IMR-90 (cell line): ENCODE measurements around the gene ERCC8. TPM values are rescaled to one million over a fixed set of nuclear protein-coding genes. Genes with fewer than 3 reads are reported as not detected.

ENCODE experiments used
- ATAC-seq: fragments of 200-7000 bp; cut with Tn5 transposase; 2 replicates; pipeline ENCODE4 v1.9.1; 2020; ENCODE audit warnings: low read depth, mild to moderate bottlenecking, moderate library complexity
- BruUV-seq: library from RNA; stranded (reverse); fragments of 400-500 nt; replicated peaks from 2 replicates; lab custom pipeline; 2021; lab: Mats Ljungman, UMichigan
- CTCF ChIA-PET: fragments of 300-600 bp; formaldehyde crosslinking; extraction: SDS; loops from one replicate; lab custom pipeline; 2021; ENCODE audit warnings: antibody characterized with exemption; lab: Yijun Ruan, JAX
- POLR2A ChIA-PET: fragments of 300-600 bp; sonication (Branson Sonifier 250); formaldehyde crosslinking; loops from one replicate; lab custom pipeline; 2022; ENCODE audit warnings: antibody characterized with exemption; ENCODE audit not compliant: unreplicated experiment; lab: Charles Lee
- DNase-seq: peaks from one replicate; pipeline ENCODE4 v3.0.0; 2013
- H2AFZ ChIP-seq: replicated peaks from 2 replicates; pipeline ENCODE3; 2013; ENCODE audit warnings: low read length, mild to moderate bottlenecking; ENCODE audit not compliant: poor library complexity
- H2AK5ac ChIP-seq: 2 replicates; pipeline ENCODE4 v1.6.1; 2013; ENCODE audit warnings: low read depth, low read length, inconsistent platforms
- H2AK9ac ChIP-seq: replicated peaks from 2 replicates; pipeline ENCODE3; 2013; ENCODE audit warnings: mild to moderate bottlenecking, low read depth, low read length, moderate library complexity; ENCODE audit not compliant: poor library complexity
- H2BK120ac ChIP-seq: 2 replicates; pipeline ENCODE4 v1.6.1; 2013; ENCODE audit warnings: low read depth, low read length, inconsistent platforms
- H2BK15ac ChIP-seq: 3 replicates; pipeline ENCODE4 v1.6.1; 2013; ENCODE audit warnings: low read depth, low read length, inconsistent platforms
- H2BK20ac ChIP-seq: 2 replicates; pipeline ENCODE4 v1.6.1; 2013; ENCODE audit warnings: low read depth, mild to moderate bottlenecking, inconsistent platforms, low read length, moderate library complexity
- H2BK5ac ChIP-seq: 2 replicates; pipeline ENCODE4 v1.6.1; 2013; ENCODE audit warnings: mild to moderate bottlenecking, low read depth, low read length, inconsistent platforms; ENCODE audit not compliant: poor library complexity, severe bottlenecking
- H3K14ac ChIP-seq: replicated peaks from 2 replicates; pipeline ENCODE4 v1.6.1; 2013; ENCODE audit warnings: low read depth, low read length, inconsistent platforms
- H3K18ac ChIP-seq: 2 replicates; pipeline ENCODE4 v1.6.1; 2013; ENCODE audit warnings: low read depth, low read length, control low read depth
- H3K23ac ChIP-seq: 2 replicates; pipeline ENCODE4 v1.6.1; 2013; ENCODE audit warnings: low read depth, low read length, inconsistent platforms
- H3K27ac ChIP-seq: 2 replicates; pipeline ENCODE4 v1.5.1; 2013; ENCODE audit warnings: mild to moderate bottlenecking, control low read depth, low read length; ENCODE audit not compliant: insufficient read depth
- H3K27me3 ChIP-seq: 2 replicates; pipeline ENCODE4 v1.6.1; 2013; ENCODE audit warnings: low read length; ENCODE audit not compliant: control insufficient read depth, insufficient read depth
- H3K36me3 ChIP-seq: 2 replicates; pipeline ENCODE4 v1.6.1; 2013; ENCODE audit warnings: low read length, mixed read lengths; ENCODE audit not compliant: control insufficient read depth, insufficient read depth
- H3K4ac ChIP-seq: 2 replicates; pipeline ENCODE4 v1.6.1; 2013; ENCODE audit warnings: low read depth, low read length, inconsistent platforms
- H3K4me1 ChIP-seq: 2 replicates; pipeline ENCODE4 v1.6.1; 2013; ENCODE audit warnings: low read length, mixed read lengths; ENCODE audit not compliant: control insufficient read depth, insufficient read depth
- H3K4me2 ChIP-seq: 2 replicates; pipeline ENCODE4 v1.6.1; 2013; ENCODE audit warnings: low read depth, mild to moderate bottlenecking, control low read depth, low read length, moderate library complexity
- H3K4me3 ChIP-seq: 2 replicates; pipeline ENCODE4 v1.5.1; 2013; ENCODE audit warnings: low read depth, mild to moderate bottlenecking, control low read depth, low read length, moderate library complexity; ENCODE audit not compliant: insufficient read depth
- H3K56ac ChIP-seq: 2 replicates; pipeline ENCODE4 v1.6.1; 2013; ENCODE audit warnings: low read length, inconsistent platforms; ENCODE audit not compliant: insufficient read depth; ENCODE audit errors: extremely low read depth
- H3K79me1 ChIP-seq, 2 experiments: 2 replicates each; pipeline ENCODE4 v1.6.1; 2013; ENCODE audit warnings: low read length in 2 of 2, inconsistent platforms in 1 of 2, low read depth in 1 of 2
- H3K9ac ChIP-seq: 2 replicates; pipeline ENCODE4 v1.6.1; 2013; ENCODE audit warnings: low read depth, low read length, control low read depth
- H3K9me1 ChIP-seq: 2 replicates; pipeline ENCODE4 v1.6.1; 2013; ENCODE audit warnings: low read length, inconsistent platforms; ENCODE audit not compliant: insufficient read depth
- H3K9me3 ChIP-seq: 2 replicates; pipeline ENCODE4 v1.6.1; 2013; ENCODE audit warnings: low read length; ENCODE audit not compliant: control insufficient read depth, insufficient read depth
- H4K20me1 ChIP-seq: 2 replicates; pipeline ENCODE4 v1.6.1; 2013; ENCODE audit warnings: low read length, inconsistent platforms; ENCODE audit not compliant: insufficient read depth
- H4K5ac ChIP-seq: 2 replicates; pipeline ENCODE4 v1.6.1; 2013; ENCODE audit warnings: mild to moderate bottlenecking, low read depth, low read length, control low read depth
- H4K8ac ChIP-seq, 2 experiments: 2 replicates each; pipeline ENCODE4 v1.6.1; 2013; ENCODE audit warnings: low read depth in 2 of 2, low read length in 2 of 2, control low read depth in 1 of 2, inconsistent platforms in 1 of 2
- H4K91ac ChIP-seq: 2 replicates; pipeline ENCODE4 v1.6.1; 2013; ENCODE audit warnings: low read depth, low read length, inconsistent platforms; ENCODE audit not compliant: insufficient read depth
- CEBPB ChIP-seq: IDR thresholded peaks from 2 replicates; pipeline ENCODE4 v1.6.1; 2012; ENCODE audit warnings: low read depth, low read length, improper control_type of control experiment
- FOS ChIP-seq: fragments of 150-350 bp; IDR thresholded peaks from 2 replicates; pipeline ENCODE4 v1.6.1; 2016; ENCODE audit warnings: low read depth, low read length
- NFE2L2 ChIP-seq: fragments of 150-350 bp; IDR thresholded peaks from 2 replicates; pipeline ENCODE4 v1.6.1; 2016; ENCODE audit warnings: low read depth, mild to moderate bottlenecking, low read length
- POLR2A ChIP-seq: IDR thresholded peaks from 2 replicates; pipeline ENCODE4 v1.6.1; 2012; ENCODE audit warnings: mild to moderate bottlenecking, low read depth, low read length
- RAD21 ChIP-seq: IDR thresholded peaks from 2 replicates; pipeline ENCODE4 v1.6.1; 2012; ENCODE audit warnings: low read length, improper control_type of control experiment
- SMC3 ChIP-seq: fragments of 150-350 bp; IDR thresholded peaks from 2 replicates; pipeline ENCODE4 v1.6.1; 2016; ENCODE audit warnings: low read depth, mild to moderate bottlenecking, antibody characterized with exemption, low read length, moderate library complexity
- WGBS, 2 experiments: methylation state at CpG; one replicate each; pipeline versions ENCODE4 v1.1.5 to v1.1.7; 2013; ENCODE audit warnings: missing lambda C conversion rate in 2 of 2; ENCODE audit not compliant: insufficient read length in 1 of 2; ENCODE audit errors: extremely low coverage in 2 of 2; 5-methylcytosine and 5-hydroxymethylcytosine counted together
- dilution Hi-C: fragments of 300-500 bp; cut with HindIII; formaldehyde crosslinking; loops from one replicate; pipeline ENCODE4 v1.14.3; 2018; ENCODE audit warnings: low sequenced_read_pairs; ENCODE audit not compliant: unreplicated experiment
- in situ Hi-C: fragments of 300-500 bp; cut with MboI; formaldehyde crosslinking; loops from 3 replicates; pipeline ENCODE4 v1.14.3; 2019; ENCODE audit warnings: low sequenced_read_pairs, inconsistent platforms, mixed read lengths
- intact Hi-C: fragments of 100-400 bp; cut with micrococcal nuclease; formaldehyde crosslinking; loops from 2 replicates; pipeline ENCODE4 v1.10.0; 2022
- polyA plus RNA-seq, 3 experiments: library from polyadenylated mRNA; depleted of rRNA; stranded (reverse); fragments of >200 nt; gene quantifications; 2 replicates each; pipeline ENCODE4 v1.2.3, GENCODE V29; 2012; ENCODE audit warnings: low replicate concordance in 1 of 3
- total RNA-seq: library from RNA; depleted of rRNA; stranded (reverse); fragments of >200 nt; gene quantifications from 2 replicates; pipeline ENCODE4 v1.2.3, GENCODE V29; 2012
- TF ChIP-seq, protein P1 (sequence below): conservative IDR thresholded peaks from 2 replicates; pipeline ENCODE4 v1.5.1; 2012; ENCODE audit warnings: mild to moderate bottlenecking, low read depth, low read length, improper control_type of control experiment

Gene ERCC8
- total and polyA plus RNA-seq, 2 of the 4 experiments (the other 2 are of a cell fraction), result 12.6 to 29.2 TPM

DNA sequence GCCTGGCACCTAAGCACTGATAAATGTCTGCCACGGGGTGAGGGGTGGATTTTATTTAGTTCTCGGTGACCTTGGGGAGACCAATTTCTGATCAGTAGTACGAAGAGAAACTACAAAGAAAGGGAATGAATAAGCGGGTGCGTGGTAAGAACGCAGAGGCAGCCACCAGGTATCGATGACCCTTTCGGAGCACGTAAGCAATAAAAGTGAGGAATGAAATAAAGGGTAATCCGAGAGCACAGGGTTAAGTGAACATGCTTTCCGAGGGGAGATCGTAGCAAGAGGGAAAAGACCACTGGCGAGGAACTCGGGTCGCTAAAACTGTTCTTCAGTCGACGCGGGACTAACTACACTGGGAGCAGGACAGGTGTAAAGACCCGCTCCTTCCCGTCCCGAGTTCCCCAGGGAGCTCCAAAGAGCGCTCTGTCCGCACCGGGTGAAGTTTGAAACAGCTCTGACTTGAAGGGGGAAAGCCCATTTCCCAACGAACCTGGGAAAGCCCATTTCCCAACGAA lies 101.9 kb downstream of the ERCC8 start:
- Histone ChIP-seq H3K27me3 (peaks cover 54% of the 10 kb centered on the region), H3K4ac (no peak overlapping the region), H2AK9ac (no peak overlapping the region), H3K23ac (no peak overlapping the region), H3K79me1 (no peaks in the 10 kb centered on the region), H3K14ac (no peak overlapping the region), H3K36me3 (no peaks in the 10 kb centered on the region), H3K9me1 (no peaks in the 10 kb centered on the region), H3K9me3 (no peaks in the 10 kb centered on the region), H3K56ac (no peak overlapping the region), H3K9ac (no peak overlapping the region), H4K5ac (no peak overlapping the region), H3K18ac (no peak overlapping the region), H2BK5ac (no peak overlapping the region), H4K8ac (no peak overlapping the region), H2BK20ac (no peak overlapping the region), H2BK15ac (no peak overlapping the region), H4K20me1 (no peaks in the 10 kb centered on the region), H2AK5ac (no peak overlapping the region), H3K27ac (no peak overlapping the region), H4K91ac (no peak overlapping the region), H2BK120ac (no peak overlapping the region), H3K4me1 (no peaks in the 10 kb centered on the region; the same call in 1 of the 2 replicates), H3K4me2 (peak overlapping the region; percentile 58; the same call in 1 of the 2 replicates), H3K4me3 (peak overlapping the region; percentile 79; the same call in 1 of the 2 replicates), H2AFZ (peak overlapping the region; percentile 88)
- dilution Hi-C loops (no loop called here), in situ Hi-C loops (no loop called here), intact Hi-C loops (loop anchor here (5.0 to 10.0 kb wide), 2 partner anchors 138 to 1871 kb away; partner anchors contain the start of gene DEPDC1B)
- BruUV-seq, result no TSS peak
- POLR2A ChIA-PET, result no interaction called here
- CTCF ChIA-PET, result no interaction called here
- ATAC-seq (no peak), DNase-seq (no peak)
- TF ChIP-seq POLR2A (no peak), FOS (no peak), RAD21 (no peak), CEBPB (no peak), SMC3 (no peak), NFE2L2 (no peak)
- TF ChIP-seq, protein P1, sequence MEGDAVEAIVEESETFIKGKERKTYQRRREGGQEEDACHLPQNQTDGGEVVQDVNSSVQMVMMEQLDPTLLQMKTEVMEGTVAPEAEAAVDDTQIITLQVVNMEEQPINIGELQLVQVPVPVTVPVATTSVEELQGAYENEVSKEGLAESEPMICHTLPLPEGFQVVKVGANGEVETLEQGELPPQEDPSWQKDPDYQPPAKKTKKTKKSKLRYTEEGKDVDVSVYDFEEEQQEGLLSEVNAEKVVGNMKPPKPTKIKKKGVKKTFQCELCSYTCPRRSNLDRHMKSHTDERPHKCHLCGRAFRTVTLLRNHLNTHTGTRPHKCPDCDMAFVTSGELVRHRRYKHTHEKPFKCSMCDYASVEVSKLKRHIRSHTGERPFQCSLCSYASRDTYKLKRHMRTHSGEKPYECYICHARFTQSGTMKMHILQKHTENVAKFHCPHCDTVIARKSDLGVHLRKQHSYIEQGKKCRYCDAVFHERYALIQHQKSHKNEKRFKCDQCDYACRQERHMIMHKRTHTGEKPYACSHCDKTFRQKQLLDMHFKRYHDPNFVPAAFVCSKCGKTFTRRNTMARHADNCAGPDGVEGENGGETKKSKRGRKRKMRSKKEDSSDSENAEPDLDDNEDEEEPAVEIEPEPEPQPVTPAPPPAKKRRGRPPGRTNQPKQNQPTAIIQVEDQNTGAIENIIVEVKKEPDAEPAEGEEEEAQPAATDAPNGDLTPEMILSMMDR, result no peak
- 0% methylated on average over 13 of the region's 26 CpGs; no CpG with 5 or more reads in 1 of the 2 experiments for WGBS, 2 experiments
